HG03460 (cell line): Measurements from ENCODE around the gene CEP170B.
"Not testable (repeated sequence)": the region's sequence is repeated elsewhere in the genome, so short reads cannot be mapped to it uniquely, and the experiment has no call there.

Source experiments
- ATAC-seq: cut with Tn5 transposase; IDR thresholded peaks from one replicate; pipeline ENCODE4 v1.9.1; 2021; ENCODE audit not compliant: unreplicated experiment

Gene CEP170B

DNA sequence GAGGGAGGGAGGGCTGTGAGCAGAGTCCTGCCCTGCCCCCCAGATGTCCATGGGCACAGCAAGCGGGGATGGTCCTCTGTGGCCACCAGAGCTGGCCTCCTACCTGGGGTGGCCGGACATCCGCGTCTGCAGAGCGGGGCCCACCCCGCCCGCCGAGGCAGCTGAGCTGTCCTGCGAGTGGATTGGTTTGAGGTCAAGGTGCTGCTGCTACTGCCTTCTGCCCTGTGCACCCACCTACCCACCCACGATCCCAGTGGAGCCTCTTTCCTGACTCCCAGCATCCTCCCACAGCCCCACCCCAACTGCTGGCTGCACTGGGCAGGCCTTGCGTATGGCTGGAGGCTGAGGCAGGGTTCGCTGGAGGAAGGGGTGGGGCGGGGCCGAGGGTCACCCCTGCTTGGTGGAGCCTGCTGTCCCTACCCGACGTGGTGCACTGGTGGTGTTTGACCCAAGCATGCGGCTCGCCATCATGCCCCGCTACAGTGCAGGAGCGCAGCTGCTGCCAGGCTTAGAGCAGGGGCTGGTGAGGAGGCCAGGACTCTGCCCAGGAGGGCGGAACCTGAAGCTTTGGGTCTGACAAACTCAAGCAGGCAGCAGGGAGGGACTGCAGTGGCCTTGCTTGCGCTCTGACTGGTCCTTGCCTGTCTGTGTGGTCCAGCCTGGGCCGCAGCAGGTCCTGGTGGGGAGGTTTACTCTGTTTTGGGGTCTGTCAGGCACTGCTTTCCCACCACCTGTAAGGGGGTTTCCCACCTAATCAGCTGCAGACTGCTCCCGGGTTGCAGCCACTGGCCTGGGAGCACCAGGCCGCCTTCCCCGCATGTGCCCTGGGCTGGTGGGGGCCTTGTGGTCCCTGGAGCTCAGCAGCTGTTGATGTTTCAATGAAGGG is 23.7 kb downstream of the CEP170B start:
- no peak for ATAC-seq

DNA sequence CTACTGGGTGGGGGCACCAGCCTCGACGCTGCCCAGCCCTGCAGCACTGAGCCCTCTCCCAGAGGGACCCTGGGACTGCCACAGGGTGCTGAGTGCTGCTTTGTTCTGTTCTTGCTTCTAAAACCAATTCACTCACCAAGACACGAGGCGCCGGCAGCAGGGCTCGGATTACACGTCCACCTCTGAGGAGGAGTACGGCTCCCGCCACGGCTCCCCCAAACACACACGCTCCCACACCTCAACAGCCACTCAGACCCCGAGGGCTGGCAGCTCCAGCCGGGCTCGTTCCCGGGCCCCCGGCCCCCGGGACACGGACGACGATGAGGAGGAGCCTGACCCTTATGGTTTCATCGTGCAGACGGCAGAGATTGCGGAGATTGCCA is 24.3 kb downstream of the CEP170B start:
- no peak for ATAC-seq

DNA sequence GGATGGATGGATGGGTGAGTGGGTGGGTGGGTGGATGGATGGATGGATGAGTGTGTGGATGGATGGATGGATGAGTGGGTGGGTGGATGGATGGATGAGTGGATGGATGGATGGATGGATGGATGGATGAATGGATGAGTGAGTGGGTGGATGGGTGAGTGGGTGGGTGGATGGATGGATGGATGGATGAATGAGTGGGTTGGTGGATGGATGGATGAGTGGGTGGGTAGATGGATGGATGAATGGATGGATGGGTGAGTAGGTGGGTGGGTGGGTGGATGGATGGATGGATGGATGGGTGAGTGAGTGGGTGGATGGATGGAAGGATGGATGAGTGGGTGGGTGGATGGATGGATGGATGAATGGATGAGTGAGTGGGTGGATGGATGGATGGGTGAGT is 25.2 kb downstream of the CEP170B start:
- ATAC-seq: not testable (repeated sequence)

DNA sequence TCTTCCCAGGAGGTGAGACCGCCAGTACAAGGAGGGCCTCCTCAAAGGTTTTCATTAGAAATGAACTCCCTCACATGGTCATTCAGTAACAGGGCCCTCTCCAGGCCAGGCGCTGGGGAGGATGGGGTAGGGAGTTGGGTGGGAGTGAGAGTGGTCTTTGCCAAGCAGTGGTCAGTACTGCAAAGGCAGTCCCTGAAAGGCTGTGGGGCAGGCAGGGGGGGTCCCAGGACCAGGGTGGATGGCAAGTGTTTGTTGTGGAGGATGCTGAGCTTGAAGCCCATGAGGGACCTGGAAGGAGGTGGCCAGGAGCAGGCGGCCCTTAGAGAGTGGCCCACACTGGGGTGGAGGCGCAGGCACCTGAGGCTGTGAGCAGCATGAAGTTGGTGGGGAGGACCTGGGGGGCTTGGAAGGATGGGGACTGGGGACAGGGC is 26.1 kb downstream of the CEP170B start:
- ATAC-seq: no peak

DNA sequence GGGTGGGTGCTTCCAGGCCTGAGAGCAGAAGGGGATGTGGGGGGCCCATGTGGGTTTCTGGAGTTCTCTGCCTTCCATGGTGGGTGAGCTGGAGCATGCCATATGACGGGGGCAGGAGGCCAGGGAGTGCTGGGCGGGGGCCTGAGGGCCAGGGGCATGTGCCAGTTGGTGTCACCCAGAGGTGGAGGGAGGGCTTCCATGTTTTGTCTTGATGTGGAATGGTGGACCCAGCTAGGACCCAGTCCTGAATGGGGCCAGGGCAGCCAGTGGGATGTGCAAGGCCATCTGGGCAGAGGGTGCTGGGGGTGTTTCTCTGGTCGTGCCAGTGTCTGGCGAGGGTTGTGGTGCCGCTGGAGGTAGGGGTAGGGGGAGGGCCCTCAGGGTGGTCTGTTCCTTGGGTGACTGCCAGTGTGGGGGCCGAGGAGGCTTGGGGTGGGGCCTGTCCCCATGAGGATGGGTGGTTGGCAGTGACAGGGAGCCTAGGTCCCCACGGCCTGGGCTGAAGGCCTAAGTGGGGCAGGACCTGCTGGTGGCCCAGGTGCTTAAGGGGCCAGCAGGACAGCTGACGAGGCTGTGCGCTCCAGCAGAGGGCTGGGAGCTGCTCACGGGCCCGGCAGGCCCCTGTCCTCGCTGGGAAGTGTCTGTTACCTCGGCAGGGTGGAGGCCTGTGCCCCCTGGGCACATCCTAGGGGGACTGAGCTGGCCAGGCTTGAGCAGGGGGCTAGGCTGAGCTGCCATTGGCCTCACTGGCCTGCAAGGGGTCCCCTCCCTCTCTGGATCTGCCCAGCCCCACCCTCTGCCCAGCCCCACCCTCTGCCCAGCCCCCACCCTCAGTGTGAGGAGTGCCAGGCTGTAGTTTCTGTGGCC is 26.8 kb downstream of the CEP170B start:
- ATAC-seq: no peak

DNA sequence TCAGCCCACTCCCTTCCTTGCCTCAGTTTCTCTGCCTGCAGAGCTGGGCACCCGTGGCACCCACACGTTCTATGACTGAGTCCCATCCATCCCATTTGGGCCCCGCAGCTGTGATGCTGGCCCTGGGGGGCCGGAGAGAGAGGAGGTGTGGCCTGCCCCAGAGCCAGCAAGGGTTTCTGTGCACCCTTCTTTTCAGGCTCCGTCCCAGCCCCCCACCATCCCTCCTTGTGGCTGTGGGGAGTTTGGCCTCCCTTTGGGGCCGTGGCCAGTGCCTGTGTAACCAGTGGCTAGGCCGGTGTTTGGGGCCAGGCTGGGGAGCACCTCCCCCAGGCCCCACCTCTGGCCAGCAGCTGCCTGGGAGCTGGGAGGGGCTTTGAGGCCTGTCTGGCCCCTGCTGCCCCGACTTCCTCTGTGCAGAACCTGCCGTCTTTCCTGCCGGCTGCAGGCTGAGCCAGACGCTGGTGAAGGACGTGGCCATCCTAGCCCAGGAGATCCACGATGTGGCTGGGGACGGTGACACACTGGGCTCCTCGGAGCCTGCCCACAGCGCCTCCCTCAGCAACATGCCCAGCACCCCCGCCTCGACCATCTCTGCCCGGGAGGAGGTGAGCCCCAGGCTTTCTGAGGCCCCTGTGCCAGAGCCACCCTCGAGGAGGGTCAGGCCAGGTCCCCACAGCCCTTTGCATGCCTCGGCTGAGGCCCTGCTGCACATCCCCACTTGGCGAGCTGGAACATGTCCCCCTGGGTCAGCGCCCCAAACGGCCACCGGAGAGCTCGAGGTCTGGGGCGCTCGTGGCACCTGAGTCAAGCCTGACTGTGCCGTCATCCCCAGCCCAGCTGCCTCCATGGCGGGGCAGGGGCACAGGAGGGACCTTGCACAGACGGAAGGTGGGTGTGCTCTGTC is 27.7 kb downstream of the CEP170B start:
- ATAC-seq: no peak

DNA sequence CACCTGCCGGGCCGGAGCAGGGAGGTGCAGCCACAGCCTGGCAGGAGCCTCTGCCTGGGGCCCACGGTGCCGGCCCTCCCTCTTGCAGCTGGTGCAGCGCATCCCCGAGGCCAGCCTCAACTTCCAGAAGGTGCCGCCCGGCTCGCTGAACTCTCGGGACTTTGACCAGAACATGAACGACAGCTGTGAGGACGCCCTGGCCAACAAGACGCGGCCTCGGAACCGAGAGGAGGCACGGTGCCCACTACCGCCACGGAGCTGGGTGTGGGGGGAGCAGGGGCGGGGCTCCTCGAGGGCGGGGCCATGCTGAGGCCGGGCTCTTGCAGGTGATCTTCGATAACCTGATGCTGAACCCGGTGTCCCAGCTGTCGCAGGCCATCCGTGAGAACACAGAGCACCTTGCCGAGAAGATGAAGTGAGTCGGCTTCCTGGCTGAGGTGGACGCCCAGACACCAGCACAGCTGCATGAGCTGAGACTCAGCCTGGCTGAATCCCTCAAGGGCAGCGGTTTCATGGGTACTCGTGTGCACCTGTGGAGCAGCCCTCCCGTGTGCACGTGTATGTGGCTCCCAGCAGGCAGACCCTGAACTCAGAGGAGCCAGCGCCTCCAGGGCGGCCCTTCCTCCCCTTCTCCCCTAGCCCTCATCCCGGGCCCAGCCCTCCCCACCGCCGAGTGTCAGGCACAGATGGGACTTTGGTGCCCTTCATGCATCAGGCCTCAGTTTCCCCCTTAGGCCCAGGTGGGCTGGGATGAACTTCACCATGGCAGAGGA is 28.6 kb downstream of the CEP170B start:
- ATAC-seq: no peak

DNA sequence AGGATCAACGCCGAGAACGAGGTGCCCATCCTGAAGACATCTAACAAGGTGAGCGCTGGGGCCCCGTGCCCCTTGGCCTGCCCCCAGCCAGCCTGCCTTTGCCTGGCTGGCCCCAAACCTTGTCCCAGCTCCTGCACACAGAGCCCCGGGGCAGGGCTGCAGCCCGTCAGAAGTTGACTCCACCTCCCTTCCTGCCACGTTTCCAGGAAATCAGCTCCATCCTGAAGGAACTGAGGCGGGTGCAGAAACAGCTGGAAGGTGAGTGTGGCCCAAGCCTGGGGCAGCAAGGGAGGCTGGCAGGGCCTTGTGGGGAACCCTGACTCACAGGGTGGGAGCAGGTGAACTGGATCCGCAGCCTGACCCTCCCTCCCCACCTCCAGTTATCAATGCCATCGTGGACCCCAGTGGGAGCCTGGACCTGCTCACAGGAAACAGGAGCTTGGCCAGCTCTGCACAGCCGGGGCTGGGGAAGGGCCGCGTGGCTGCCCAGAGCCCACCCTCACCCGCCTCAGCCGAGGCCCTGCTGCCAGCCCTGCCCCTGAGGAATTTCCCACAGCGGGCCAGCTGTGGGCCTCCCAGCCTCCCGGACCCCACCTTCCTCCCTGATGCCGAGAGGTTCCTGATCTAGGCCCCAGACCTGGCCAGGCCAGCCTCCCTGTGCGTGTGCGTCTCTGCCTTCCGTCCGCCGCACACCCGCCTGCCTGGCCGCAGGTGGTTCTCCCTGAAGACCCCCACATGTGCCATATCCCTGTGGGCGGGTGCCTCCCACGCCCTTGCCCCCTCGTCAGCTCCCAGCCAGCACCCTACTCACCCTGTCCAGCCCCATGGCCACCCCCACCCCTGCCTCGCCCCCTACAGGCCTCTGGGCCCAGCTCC is 29.5 kb downstream of the CEP170B start:
- ATAC-seq: no peak

DNA sequence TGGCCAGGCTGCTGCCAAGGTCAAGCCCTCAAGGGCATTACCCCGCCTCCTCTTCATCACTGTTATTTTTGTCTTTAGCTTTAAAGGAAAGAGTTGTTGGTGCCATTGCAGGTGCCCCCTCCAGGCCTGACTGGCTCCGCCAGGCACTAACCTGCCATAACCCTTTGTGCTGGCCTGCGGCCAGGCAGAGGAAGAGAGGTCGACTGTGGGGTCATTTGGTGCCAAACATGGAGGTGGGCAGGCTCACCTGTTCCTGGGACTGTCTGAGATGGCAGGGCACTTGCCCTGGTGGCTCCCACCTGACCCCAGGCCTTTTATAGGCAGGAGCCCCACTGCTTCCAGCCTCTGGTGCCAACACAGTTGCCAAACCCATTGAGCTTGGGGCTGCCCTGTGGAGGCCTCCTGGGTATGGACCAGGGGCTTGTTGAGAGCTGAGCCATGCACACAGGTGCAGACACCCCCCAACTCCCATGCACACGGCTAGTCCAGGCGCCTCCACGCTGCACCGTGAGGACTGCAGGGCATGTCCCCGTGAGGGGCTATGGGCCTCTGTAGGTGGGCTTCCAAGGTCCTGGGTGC is 30.2 kb downstream of the CEP170B start:
- ATAC-seq: no peak

DNA sequence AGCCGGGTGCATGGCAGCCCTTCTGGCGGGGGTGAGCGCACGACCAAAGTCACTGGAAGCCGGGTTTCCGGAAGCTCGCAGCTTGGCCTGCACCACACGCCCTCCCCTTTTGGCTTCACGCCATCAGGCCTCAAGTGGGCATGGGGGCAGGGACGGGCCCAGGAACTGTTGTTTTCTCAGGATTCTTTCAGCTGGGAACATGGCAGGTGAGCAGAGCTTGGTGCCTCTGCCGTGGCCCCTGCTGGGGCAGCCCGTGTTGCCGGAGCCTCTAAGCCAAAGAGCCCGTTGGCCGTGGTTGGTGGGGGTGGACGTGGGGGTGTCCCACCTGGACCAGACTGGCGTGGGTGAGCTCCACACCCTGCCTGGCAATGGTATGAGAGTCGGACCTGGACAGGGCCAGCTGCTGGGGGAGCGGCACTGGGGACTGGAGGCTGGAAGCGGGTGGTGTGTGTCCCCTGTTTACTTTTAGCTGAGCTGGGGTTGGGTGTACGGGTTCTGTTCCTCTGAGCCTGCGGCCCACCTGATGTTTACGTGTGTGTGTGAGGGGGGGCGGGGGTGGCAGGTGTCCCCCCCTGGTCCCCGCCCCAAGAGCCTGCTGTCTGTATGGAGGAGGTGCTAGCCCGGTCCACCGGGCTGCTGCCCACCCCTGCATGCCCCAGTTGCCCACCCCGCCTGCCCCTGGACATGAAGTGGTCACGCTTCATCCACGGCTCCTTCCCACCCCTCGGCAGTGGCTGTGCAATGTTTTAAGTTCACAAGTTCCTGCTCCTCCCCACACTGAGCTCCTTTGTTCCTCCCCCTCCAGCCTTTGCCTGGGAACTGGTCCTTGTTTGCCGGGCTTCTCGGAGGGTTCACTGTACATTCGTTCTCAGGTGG is 31.0 kb downstream of the CEP170B start:
- ATAC-seq: no peak

DNA sequence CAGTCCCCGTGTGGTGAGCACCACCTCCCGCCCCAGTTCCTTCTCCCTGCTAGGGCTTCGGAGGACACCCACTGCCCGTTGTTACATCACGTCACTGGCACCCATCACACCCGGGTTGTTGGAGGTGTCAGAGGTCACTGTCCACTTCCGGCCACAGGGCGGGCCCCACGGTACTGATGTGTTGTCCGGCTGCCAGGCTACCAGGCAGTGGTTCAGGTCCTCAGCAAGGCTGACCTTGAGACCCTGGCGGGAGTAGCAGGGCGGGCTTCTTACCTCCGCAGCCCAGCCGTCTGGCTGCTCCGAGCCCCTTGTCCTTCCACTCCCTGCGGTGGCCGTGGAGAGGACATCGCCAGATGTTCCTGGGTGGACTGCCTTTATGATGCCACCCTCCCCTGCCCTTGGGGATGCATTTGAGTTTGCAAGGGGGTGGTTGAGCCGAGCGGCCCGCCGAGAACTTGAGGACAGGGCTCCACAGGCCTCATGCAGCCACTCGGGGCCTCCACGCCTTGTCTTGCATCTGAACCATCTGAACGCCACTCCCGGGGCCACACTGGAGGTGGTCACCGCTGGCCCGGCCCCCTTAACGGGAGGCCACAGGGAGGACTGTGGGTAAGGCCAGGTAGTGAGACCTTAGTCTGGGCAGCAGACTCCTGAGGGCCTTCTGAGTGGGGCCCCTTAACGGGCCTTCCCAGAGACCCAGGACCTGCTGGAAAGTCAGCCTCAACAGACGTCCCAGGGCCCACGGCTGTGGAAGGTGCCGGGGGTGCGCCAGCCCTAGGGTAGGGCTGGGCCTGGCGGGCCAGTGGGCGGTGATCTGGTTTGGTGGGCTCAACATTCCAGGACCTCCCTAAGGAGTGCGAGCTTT is 32.5 kb downstream of the CEP170B start:
- ATAC-seq: no peak

DNA sequence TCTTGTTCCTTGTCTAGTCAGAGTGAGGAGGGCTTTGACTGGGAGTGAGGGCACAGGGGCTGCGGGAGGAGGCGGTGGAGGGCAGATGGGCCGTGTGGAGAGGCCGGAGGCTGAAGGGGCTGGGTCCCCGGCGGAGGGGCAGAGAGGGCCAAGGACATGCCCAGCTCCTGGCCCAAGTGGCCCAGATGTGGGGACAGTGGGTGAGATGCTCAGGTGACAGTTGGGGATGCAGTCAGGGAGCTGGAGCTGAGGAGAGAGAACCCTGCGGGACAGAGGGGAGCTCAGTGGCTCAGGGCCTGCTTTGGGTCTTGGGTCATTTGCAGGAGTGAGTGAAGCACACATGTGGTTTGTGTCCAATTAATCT is 33.1 kb downstream of the CEP170B start:
- no peak for ATAC-seq

DNA sequence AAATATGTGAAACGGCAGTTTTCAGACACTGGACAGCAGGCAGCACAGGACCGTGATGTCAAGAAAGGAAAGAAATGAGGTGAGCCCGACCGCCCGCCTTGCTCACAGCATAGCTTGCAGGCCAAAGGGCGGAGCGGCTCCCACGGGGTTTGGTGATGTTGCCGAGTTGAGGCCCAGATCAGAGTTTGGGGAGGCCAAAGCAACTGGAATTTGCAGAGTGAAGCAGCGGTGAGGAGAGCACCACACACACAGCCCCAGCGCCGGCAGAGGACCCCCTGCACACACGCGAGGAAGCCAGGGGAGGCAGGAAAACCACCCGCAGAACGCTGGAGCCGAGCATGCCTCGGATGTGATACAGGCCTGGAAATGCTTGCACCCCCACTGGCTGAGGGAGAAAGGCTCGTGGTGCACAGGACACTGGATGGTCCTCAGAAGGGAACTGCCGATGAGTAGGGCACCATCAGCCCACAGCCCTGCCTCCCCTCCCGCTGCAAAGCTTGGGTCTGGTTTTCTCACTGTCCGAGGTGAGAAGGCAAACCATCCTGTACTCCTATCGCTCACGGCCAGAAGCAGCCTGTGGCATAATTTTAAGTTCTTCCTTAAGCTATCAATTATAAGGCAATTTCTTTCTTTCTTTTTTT is 33.9 kb downstream of the CEP170B start:
- no peak for ATAC-seq

DNA sequence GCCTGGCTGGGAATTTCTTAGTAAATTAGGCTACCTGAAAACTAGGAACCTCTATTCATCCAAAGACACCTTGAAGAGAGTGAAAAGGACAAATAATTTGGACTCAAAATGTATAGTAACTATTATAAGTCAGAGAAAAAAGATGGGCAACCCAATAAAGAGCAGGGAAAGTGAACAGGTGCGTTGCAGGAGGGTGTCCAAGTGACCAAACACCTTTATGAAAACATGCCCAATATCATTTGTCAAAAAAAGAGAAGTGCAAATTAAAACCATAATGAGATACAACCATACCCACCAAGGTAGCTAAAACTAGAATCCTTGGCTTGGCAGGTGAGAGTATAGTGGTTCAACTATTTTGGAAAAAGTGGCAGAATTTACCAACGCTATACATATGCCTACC is 34.7 kb downstream of the CEP170B start:
- ATAC-seq: no peak

DNA sequence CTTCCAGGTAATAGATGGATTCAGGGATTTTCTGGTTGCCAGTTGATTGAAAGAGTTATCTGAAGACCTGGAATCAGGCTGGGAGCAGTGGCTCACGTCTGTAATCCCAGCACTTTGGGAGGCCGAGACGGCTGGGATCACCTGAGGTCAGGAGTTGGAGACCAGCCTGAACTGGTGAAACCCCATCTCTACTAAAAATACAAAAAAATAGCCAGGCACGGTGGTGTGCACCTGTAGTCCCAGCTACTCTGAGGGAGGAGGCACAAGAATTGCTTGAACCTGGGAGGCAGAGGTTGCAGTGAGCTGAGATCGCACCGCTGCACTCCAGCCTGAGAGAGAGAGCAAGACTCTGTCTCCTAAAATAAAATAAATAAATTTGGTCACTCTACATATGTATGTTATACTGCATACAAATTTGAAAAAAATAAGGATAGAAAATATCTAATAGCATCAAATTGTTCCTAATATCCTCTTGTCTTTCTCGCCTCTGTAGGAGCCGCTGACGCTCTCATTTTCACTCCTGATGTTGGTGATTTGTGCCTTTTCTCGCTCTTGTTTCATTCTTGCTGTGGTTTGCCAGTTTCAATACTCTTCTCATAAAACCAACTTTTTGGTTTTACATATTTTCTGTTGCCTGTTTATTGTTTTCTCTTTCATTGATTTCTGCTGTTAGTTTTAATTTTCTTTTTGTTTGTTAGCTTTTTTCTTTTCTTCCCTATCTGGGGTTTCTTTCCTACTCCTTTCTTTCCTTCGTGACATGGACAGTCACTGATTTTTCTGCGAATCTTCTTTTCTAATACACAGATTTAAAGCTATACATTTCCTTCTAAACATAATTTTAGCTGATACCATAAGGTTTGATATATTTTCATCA is 35.8 kb downstream of the CEP170B start:
- ATAC-seq: no peak

DNA sequence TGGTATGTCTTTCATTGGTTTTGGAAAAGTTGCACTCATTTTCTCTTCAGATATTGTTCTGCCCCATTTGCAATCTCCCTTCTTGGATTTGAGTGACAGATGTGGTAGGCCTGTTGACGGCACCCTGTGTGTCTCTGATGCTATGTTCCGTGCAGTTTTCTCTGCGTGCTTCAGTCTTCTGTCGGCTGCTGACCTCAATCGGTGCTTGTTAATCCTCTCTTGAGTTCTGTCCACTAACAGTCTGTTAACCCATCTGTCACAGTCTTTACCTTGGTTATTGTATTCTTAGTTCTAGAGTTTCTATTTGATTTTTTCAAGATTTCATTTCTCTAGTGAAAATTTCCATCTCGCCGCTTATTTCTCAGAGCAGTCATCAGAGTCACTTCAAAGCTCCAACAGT is 38.9 kb downstream of the CEP170B start:
- no peak for ATAC-seq
